ENCODE results near the gene ATXN7L3.

GRCh38 chr17:44164476-44164875 lies 35.2 kb downstream of the ATXN7L3 start:
- no peak for TF ChIP-seq PKNOX1 (IDR thresholded peaks at IDR 0.05)
- TF ChIP-seq SP1 (IDR thresholded peaks at IDR 0.05): no peak
- no peak for TF ChIP-seq ARNT (IDR thresholded peaks at IDR 0.05)
- TF ChIP-seq TARDBP (IDR thresholded peaks at IDR 0.05): no peak
- no peak for TF ChIP-seq FOXM1 (IDR thresholded peaks at IDR 0.05; ENCODE audit: borderline replicate concordance)
- no peak for TF ChIP-seq FOXA1 (IDR thresholded peaks at IDR 0.05)
- no peak for TF ChIP-seq BHLHE40 (IDR thresholded peaks at IDR 0.05; ENCODE audit: borderline replicate concordance)
- TF ChIP-seq LEF1 (IDR thresholded peaks at IDR 0.05; ENCODE audit: borderline replicate concordance): no peak
- no peak for TF ChIP-seq FOXK2 (IDR thresholded peaks at IDR 0.05)
- no peak for TF ChIP-seq NFRKB (IDR thresholded peaks at IDR 0.05)
- no peak for TF ChIP-seq SUZ12 (IDR thresholded peaks at IDR 0.05)
- TF ChIP-seq HDGF (IDR thresholded peaks at IDR 0.05; ENCODE audit: borderline replicate concordance): no peak

Data from HEK293T (cell line).